Measurements from ENCODE around the gene ROR1. TPM values are rescaled to one million over a fixed set of nuclear protein-coding genes. Genes with fewer than 3 reads are reported as not detected.

ROR1 gene
- total and polyA plus RNA-seq, 9 of the 15 experiments (the other 6 are each of a cell fraction or from before 2014, with no cell fraction given), result 0.02 TPM; not detected in 8

DNA sequence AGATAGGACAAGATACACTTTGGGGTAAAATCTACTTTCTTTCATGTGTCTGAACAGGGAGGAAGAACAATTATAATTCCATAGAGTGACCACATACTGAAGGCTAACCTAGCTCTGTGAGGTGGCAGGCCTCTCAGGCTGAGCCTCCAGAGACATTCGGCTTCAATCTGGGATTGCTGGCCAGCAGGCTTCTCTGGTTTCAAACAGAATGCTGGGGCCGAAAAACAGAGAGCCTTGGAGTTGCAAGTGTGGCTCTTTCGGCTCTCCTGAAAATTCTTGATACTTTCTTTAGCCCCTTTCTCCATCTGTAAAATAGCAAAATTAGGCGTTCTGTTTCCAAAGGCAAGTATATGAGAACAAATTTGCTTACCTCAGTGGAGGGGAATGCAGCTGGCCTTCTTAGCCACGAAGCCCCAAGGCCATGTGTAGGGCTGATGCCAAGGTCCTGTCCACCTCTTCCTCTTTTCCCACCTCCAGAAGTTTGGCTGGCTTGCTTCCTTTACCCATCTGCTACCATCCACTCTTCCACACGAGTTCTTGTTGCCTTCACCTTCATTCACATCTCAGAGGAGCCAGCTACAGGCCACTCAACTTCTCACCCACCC is 399.6 kb downstream of the ROR1 start (continued):
- TF ChIP-seq, protein P1, sequence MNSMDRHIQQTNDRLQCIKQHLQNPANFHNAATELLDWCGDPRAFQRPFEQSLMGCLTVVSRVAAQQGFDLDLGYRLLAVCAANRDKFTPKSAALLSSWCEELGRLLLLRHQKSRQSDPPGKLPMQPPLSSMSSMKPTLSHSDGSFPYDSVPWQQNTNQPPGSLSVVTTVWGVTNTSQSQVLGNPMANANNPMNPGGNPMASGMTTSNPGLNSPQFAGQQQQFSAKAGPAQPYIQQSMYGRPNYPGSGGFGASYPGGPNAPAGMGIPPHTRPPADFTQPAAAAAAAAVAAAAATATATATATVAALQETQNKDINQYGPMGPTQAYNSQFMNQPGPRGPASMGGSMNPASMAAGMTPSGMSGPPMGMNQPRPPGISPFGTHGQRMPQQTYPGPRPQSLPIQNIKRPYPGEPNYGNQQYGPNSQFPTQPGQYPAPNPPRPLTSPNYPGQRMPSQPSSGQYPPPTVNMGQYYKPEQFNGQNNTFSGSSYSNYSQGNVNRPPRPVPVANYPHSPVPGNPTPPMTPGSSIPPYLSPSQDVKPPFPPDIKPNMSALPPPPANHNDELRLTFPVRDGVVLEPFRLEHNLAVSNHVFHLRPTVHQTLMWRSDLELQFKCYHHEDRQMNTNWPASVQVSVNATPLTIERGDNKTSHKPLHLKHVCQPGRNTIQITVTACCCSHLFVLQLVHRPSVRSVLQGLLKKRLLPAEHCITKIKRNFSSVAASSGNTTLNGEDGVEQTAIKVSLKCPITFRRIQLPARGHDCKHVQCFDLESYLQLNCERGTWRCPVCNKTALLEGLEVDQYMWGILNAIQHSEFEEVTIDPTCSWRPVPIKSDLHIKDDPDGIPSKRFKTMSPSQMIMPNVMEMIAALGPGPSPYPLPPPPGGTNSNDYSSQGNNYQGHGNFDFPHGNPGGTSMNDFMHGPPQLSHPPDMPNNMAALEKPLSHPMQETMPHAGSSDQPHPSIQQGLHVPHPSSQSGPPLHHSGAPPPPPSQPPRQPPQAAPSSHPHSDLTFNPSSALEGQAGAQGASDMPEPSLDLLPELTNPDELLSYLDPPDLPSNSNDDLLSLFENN (IDR thresholded peaks at IDR 0.05; ENCODE audit: low read depth in 2 of 2, low read length in 2 of 2), result no peak
- TF ChIP-seq NCOA6 (IDR thresholded peaks at IDR 0.05), result no peak

DNA sequence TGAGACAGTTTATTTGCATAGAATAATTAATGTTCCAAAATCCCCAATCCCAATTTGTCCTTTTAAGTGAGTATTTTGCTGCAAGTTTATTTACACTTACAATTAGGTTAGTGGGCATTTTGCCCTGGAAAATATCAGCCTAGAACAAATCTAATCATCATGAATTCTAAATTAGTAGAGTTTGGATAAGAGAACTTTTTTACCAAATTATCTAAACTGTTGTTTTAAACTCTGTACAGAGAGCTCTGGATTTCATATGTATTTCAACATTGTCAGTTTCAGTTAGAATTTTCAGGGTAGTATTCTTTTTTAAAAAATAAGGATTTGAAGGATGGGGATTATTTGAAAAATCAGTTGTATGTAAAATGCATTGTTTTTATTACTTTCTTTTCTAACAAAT is 401.8 kb downstream of the ROR1 start:
- H2AFZ ChIP-seq (ENCODE audit: low read depth, low read length), result no peak overlapping the region
- no peaks in the 10 kb centered on the region for H3K79me2 ChIP-seq (ENCODE audit: control insufficient read depth, insufficient read depth, low read length)
- H3K9me1 ChIP-seq (ENCODE audit: control insufficient read depth, insufficient read depth, low read length), result no peaks in the 10 kb centered on the region
- H3K36me3 ChIP-seq (ENCODE audit: control insufficient read depth, insufficient read depth, low read length), result no peaks in the 10 kb centered on the region
- ATAC-seq, result no peak
- intact Hi-C loops (cut with micrococcal nuclease), result no loop called here
- H3K27me3 ChIP-seq (ENCODE audit: control insufficient read depth in 2 of 2, insufficient read depth in 2 of 2, low read length in 2 of 2), result peaks cover 0 to 4% of the 10 kb centered on the region in 2 experiments; a peak in 1 of 5 replicates
- H3K9me3 ChIP-seq (replicated peaks; ENCODE audit: control insufficient read depth, insufficient read depth, low read depth, low read length), result no peaks in the 10 kb centered on the region
- H3K9ac ChIP-seq (ENCODE audit: insufficient read depth in 1 of 2, low read depth in 2 of 2, low read length in 2 of 2), result no peak overlapping the region
- DNase-seq (ENCODE audit: extremely low read depth in 1 of 4, low spot score in 3 of 4), result no peak
- no TSS peak for BruUV-seq (replicated peaks)
- CTCF ChIA-PET (ENCODE audit: low intra/inter-chr PET ratio), result no interaction called here
- no peak overlapping the region for H3K4me3 ChIP-seq
- H4K20me1 ChIP-seq (replicated peaks; ENCODE audit: control insufficient read depth, insufficient read depth, low read length), result no peaks in the 10 kb centered on the region
- no peak for FAIRE-seq
- in situ Hi-C loops (cut with MboI), result no loop called here
- POLR2A ChIA-PET, result no interaction called here
- no peak overlapping the region for H3K27ac ChIP-seq (ENCODE audit: extremely low read depth, low read depth, low read length)
- H3K4me1 ChIP-seq (replicated peaks in 1 of 2; ENCODE audit: control insufficient read depth in 2 of 2, insufficient read depth in 2 of 2, low read length in 2 of 2), result no peaks in the 10 kb centered on the region
- H3K4me2 ChIP-seq (ENCODE audit: insufficient read depth, low read length), result no peak overlapping the region
- TF ChIP-seq RFX1 (IDR thresholded peaks at IDR 0.05) (no peak), MECOM (CRISPR knock-in tag; IDR thresholded peaks at IDR 0.05) (no peak), SLC30A9 (CRISPR knock-in tag; IDR thresholded peaks at IDR 0.05) (no peak), DDX20 (tag; IDR thresholded peaks at IDR 0.05; ENCODE audit: low read depth) (no peak), HDAC2 (IDR thresholded peaks at IDR 0.05) (no peak), E2F3 (CRISPR knock-in tag; IDR thresholded peaks at IDR 0.05) (no peak), CHCHD3 (CRISPR knock-in tag; IDR thresholded peaks at IDR 0.05) (no peak)
- TF ChIP-seq, protein P2, sequence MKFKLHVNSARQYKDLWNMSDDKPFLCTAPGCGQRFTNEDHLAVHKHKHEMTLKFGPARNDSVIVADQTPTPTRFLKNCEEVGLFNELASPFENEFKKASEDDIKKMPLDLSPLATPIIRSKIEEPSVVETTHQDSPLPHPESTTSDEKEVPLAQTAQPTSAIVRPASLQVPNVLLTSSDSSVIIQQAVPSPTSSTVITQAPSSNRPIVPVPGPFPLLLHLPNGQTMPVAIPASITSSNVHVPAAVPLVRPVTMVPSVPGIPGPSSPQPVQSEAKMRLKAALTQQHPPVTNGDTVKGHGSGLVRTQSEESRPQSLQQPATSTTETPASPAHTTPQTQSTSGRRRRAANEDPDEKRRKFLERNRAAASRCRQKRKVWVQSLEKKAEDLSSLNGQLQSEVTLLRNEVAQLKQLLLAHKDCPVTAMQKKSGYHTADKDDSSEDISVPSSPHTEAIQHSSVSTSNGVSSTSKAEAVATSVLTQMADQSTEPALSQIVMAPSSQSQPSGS (CRISPR knock-in tag; IDR thresholded peaks at IDR 0.05), result no peak
- TF ChIP-seq, protein P3, sequence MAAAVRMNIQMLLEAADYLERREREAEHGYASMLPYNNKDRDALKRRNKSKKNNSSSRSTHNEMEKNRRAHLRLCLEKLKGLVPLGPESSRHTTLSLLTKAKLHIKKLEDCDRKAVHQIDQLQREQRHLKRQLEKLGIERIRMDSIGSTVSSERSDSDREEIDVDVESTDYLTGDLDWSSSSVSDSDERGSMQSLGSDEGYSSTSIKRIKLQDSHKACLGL (CRISPR knock-in tag; IDR thresholded peaks at IDR 0.05; ENCODE audit: borderline replicate concordance, poor library complexity, severe bottlenecking), result no peak
- TF ChIP-seq, protein P4, sequence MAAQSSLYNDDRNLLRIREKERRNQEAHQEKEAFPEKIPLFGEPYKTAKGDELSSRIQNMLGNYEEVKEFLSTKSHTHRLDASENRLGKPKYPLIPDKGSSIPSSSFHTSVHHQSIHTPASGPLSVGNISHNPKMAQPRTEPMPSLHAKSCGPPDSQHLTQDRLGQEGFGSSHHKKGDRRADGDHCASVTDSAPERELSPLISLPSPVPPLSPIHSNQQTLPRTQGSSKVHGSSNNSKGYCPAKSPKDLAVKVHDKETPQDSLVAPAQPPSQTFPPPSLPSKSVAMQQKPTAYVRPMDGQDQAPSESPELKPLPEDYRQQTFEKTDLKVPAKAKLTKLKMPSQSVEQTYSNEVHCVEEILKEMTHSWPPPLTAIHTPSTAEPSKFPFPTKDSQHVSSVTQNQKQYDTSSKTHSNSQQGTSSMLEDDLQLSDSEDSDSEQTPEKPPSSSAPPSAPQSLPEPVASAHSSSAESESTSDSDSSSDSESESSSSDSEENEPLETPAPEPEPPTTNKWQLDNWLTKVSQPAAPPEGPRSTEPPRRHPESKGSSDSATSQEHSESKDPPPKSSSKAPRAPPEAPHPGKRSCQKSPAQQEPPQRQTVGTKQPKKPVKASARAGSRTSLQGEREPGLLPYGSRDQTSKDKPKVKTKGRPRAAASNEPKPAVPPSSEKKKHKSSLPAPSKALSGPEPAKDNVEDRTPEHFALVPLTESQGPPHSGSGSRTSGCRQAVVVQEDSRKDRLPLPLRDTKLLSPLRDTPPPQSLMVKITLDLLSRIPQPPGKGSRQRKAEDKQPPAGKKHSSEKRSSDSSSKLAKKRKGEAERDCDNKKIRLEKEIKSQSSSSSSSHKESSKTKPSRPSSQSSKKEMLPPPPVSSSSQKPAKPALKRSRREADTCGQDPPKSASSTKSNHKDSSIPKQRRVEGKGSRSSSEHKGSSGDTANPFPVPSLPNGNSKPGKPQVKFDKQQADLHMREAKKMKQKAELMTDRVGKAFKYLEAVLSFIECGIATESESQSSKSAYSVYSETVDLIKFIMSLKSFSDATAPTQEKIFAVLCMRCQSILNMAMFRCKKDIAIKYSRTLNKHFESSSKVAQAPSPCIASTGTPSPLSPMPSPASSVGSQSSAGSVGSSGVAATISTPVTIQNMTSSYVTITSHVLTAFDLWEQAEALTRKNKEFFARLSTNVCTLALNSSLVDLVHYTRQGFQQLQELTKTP (IDR thresholded peaks at IDR 0.05; ENCODE audit: low read depth in 1 of 2, partially characterized antibody in 2 of 2), result no peak
